ENCODE measurements around the gene ZDHHC11. TPM values are rescaled to one million over a fixed set of nuclear protein-coding genes. Genes with fewer than 3 reads are reported as not detected.
"Not testable (repeated sequence)": the region's sequence is repeated elsewhere in the genome, so short reads cannot be mapped to it uniquely, and the experiment has no call there.

Gene ZDHHC11
- total RNA-seq, 1 donor from 2014 or later, result 11.9 TPM

GRCh38 chr5:860506-861150 lies 9.8 kb upstream of the ZDHHC11 start:
- Mint-ChIP-seq H3K4me1 (ENCODE audit: low read depth) (no peaks in the 10 kb centered on the region), H3K4me3 (ENCODE audit: low read depth) (no peak overlapping the region), H3K36me3 (ENCODE audit: low read depth) (peaks cover 15% of the 10 kb centered on the region), H3K27ac (no peak overlapping the region), H3K9me3 (no peaks in the 10 kb centered on the region), H3K27me3 (ENCODE audit: low read depth) (no peaks in the 10 kb centered on the region)
- DNase-seq (ENCODE audit: low spot score), result no peak
- intact Hi-C loops (cut with micrococcal nuclease), result no loop called here

- intact Hi-C loops (cut with micrococcal nuclease), result no loop called here
- Mint-ChIP-seq H3K9me3 (no peaks in the 10 kb centered on the region), H3K27me3 (ENCODE audit: low read depth) (no peaks in the 10 kb centered on the region), H3K27ac (no peak overlapping the region), H3K4me1 (ENCODE audit: low read depth) (no peaks in the 10 kb centered on the region), H3K4me3 (ENCODE audit: low read depth) (no peak overlapping the region), H3K36me3 (ENCODE audit: low read depth) (peaks cover 15% of the 10 kb centered on the region)
- DNase-seq (ENCODE audit: low spot score), result no peak
Measured at GRCh38 chr5:859798-860296, 9.1 kb upstream of the ZDHHC11 start.

- peaks cover 11% of the 10 kb centered on the region for H3K36me3 Mint-ChIP-seq (ENCODE audit: low read depth)
- DNase-seq (ENCODE audit: low spot score), result no peak
- no peak overlapping the region for H3K4me3 Mint-ChIP-seq (ENCODE audit: low read depth)
- no peaks in the 10 kb centered on the region for H3K4me1 Mint-ChIP-seq (ENCODE audit: low read depth)
- no peak overlapping the region for H3K27ac Mint-ChIP-seq
- no peaks in the 10 kb centered on the region for H3K9me3 Mint-ChIP-seq
- H3K27me3 Mint-ChIP-seq (ENCODE audit: low read depth), result no peaks in the 10 kb centered on the region
- intact Hi-C loops (cut with micrococcal nuclease), result no loop called here
Measured at GRCh38 chr5:859391-859790, 8.6 kb upstream of the ZDHHC11 start.

- H3K4me1 Mint-ChIP-seq (ENCODE audit: low read depth), result no peaks in the 10 kb centered on the region
- intact Hi-C loops (cut with micrococcal nuclease), result no loop called here
- no peaks in the 10 kb centered on the region for H3K27me3 Mint-ChIP-seq (ENCODE audit: low read depth)
- no peaks in the 10 kb centered on the region for H3K9me3 Mint-ChIP-seq
- no peak for DNase-seq (ENCODE audit: low spot score)
- no peak overlapping the region for H3K27ac Mint-ChIP-seq
- no peak overlapping the region for H3K4me3 Mint-ChIP-seq (ENCODE audit: low read depth)
- peaks cover 4% of the 10 kb centered on the region for H3K36me3 Mint-ChIP-seq (ENCODE audit: low read depth)
Measured at GRCh38 chr5:858726-859125, 7.9 kb upstream of the ZDHHC11 start.

- DNase-seq (ENCODE audit: low spot score), result no peak
- H3K4me3 Mint-ChIP-seq (ENCODE audit: low read depth), result no peak overlapping the region
- intact Hi-C loops (cut with micrococcal nuclease), result no loop called here
- no peaks in the 10 kb centered on the region for H3K27me3 Mint-ChIP-seq (ENCODE audit: low read depth)
- no peaks in the 10 kb centered on the region for H3K36me3 Mint-ChIP-seq (ENCODE audit: low read depth)
- no peaks in the 10 kb centered on the region for H3K4me1 Mint-ChIP-seq (ENCODE audit: low read depth)
- H3K9me3 Mint-ChIP-seq, result no peaks in the 10 kb centered on the region
- no peak overlapping the region for H3K27ac Mint-ChIP-seq
Measured at GRCh38 chr5:856531-857425, 6.0 kb upstream of the ZDHHC11 start.

- Mint-ChIP-seq H3K27ac (no peak overlapping the region), H3K27me3 (ENCODE audit: low read depth) (no peaks in the 10 kb centered on the region), H3K4me1 (ENCODE audit: low read depth) (no peaks in the 10 kb centered on the region), H3K36me3 (ENCODE audit: low read depth) (no peaks in the 10 kb centered on the region), H3K9me3 (no peaks in the 10 kb centered on the region), H3K4me3 (ENCODE audit: low read depth) (no peak overlapping the region)
- intact Hi-C loops (cut with micrococcal nuclease), result no loop called here
- no peak for DNase-seq (ENCODE audit: low spot score)
Measured at GRCh38 chr5:855771-856530, 5.2 kb upstream of the ZDHHC11 start.

GRCh38 chr5:854966-855743 lies 4.4 kb upstream of the ZDHHC11 start:
- Mint-ChIP-seq H3K27me3 (ENCODE audit: low read depth) (no peaks in the 10 kb centered on the region), H3K9me3 (no peaks in the 10 kb centered on the region), H3K36me3 (ENCODE audit: low read depth) (no peaks in the 10 kb centered on the region), H3K4me3 (ENCODE audit: low read depth) (no peak overlapping the region), H3K27ac (no peak overlapping the region), H3K4me1 (ENCODE audit: low read depth) (no peaks in the 10 kb centered on the region)
- intact Hi-C loops (cut with micrococcal nuclease), result no loop called here
- DNase-seq (ENCODE audit: low spot score), result no peak

- H3K9me3 Mint-ChIP-seq, result no peaks in the 10 kb centered on the region
- H3K27me3 Mint-ChIP-seq (ENCODE audit: low read depth), result no peaks in the 10 kb centered on the region
- no peak overlapping the region for H3K4me3 Mint-ChIP-seq (ENCODE audit: low read depth)
- H3K36me3 Mint-ChIP-seq (ENCODE audit: low read depth), result no peaks in the 10 kb centered on the region
- intact Hi-C loops (cut with micrococcal nuclease), result no loop called here
- no peaks in the 10 kb centered on the region for H3K4me1 Mint-ChIP-seq (ENCODE audit: low read depth)
- H3K27ac Mint-ChIP-seq, result no peak overlapping the region
- no peak for DNase-seq (ENCODE audit: low spot score)
Measured at GRCh38 chr5:854217-854616, 3.4 kb upstream of the ZDHHC11 start.

- H3K36me3 Mint-ChIP-seq (ENCODE audit: low read depth); H3K9me3 Mint-ChIP-seq; H3K27me3 Mint-ChIP-seq (ENCODE audit: low read depth); H3K27ac Mint-ChIP-seq; H3K4me3 Mint-ChIP-seq (ENCODE audit: low read depth); DNase-seq (ENCODE audit: low spot score); H3K4me1 Mint-ChIP-seq (ENCODE audit: low read depth); intact Hi-C loops (cut with micrococcal nuclease): not testable (repeated sequence)
Measured at GRCh38 chr5:853416-854090, 2.8 kb upstream of the ZDHHC11 start.

GRCh38 chr5:852431-853401 lies 1.9 kb upstream of the ZDHHC11 start:
- Mint-ChIP-seq H3K27ac (no peak overlapping the region), H3K9me3 (no peaks in the 10 kb centered on the region), H3K36me3 (ENCODE audit: low read depth) (no peaks in the 10 kb centered on the region), H3K4me3 (ENCODE audit: low read depth) (no peak overlapping the region), H3K4me1 (ENCODE audit: low read depth) (no peaks in the 10 kb centered on the region), H3K27me3 (ENCODE audit: low read depth) (no peaks in the 10 kb centered on the region)
- no peak for DNase-seq (ENCODE audit: low spot score)
- intact Hi-C loops (cut with micrococcal nuclease), result no loop called here

- intact Hi-C loops (cut with micrococcal nuclease), result no loop called here
- H3K27me3 Mint-ChIP-seq (ENCODE audit: low read depth), result no peaks in the 10 kb centered on the region
- H3K36me3 Mint-ChIP-seq (ENCODE audit: low read depth), result no peaks in the 10 kb centered on the region
- no peak for DNase-seq (ENCODE audit: low spot score)
- no peaks in the 10 kb centered on the region for H3K4me1 Mint-ChIP-seq (ENCODE audit: low read depth)
- no peaks in the 10 kb centered on the region for H3K9me3 Mint-ChIP-seq
- H3K27ac Mint-ChIP-seq, result no peak overlapping the region
- no peak overlapping the region for H3K4me3 Mint-ChIP-seq (ENCODE audit: low read depth)
Measured at GRCh38 chr5:852018-852417, 1.2 kb upstream of the ZDHHC11 start.

All from activated T-helper 2 cell treated with anti-CD3 and anti-CD28 coated beads, Interferon-gamma antibody, Interleukin-2, Interleukin-4, amounts not matched to agents 10 μg/mL and 5 μg/mL and 100 μg/mL, durations not matched to agents 14 hours and 24 hours and 36 hours (primary cell).